HPDE6-E6E7 (cell line): ENCODE results near the gene CLEC10A.
"Not testable (repeated sequence)": the region's sequence is repeated elsewhere in the genome, so short reads cannot be mapped to it uniquely, and the experiment has no call there.

Experiments used
- DNase-seq: peaks from one replicate; pipeline ENCODE4 v3.0.0; 2011; ENCODE audit warnings: missing footprints; ENCODE audit errors: extremely low spot score

CLEC10A gene

DNA sequence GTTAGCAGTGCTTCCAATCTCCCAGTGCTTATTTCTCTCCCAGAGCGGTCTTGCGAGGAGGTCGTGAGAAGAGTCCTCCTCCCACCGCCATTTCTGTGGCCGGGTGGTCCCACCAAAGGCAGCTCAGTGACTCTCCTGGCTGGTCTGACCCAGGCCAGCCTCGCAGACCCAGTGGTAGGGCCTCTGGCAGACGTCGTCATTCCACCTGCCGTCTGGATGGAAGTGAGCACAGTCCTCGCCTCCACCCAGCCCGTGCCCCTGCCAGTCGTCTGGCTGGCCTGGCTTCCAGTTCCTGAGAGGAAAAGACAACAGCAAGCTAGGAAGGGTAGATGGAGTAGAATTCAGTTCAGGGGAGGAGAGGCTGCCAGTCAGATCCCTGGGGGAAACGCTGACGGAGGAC is 5.1 kb downstream of the CLEC10A start:
- no peak for DNase-seq

DNA sequence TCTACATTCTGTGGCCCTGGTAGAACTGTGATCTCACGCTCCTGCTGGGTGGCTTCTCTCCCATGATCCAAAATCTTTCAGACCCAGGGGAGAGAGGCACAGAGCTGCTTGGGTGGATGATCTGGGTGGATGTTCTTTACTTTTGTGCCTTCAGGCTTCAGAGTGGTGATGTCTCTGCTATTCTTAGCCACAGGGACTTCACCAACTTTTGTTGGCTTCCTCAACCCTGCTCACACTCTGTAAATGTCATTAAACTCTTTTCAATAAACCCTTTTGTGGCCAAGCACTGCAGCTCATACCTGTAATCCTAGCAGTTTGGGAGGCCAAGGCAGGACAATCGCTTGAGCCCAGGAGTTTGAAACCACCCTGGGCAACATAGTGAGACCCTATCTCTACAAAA is 7.6 kb downstream of the CLEC10A start:
- no peak for DNase-seq

DNA sequence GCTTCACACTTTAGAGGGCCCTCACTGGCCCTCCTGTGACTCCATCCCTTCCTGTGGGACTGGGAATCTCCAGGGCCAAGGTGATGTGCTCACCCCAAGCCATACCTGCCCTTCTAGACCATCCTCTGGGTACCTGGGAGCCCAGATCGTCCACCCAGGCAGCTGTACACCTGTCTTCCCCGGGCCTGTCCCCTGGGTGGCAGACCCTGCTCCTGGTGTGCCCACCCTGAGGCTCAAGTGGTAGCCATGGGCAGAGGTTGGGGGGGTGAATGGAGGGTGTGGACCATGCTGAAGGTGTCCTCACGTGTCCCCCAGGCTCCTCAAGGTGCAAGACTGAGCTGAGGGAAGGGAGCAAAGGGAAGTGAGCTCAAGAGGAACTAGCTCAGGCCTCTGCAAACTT is 9.3 kb downstream of the CLEC10A start:
- DNase-seq = no peak

DNA sequence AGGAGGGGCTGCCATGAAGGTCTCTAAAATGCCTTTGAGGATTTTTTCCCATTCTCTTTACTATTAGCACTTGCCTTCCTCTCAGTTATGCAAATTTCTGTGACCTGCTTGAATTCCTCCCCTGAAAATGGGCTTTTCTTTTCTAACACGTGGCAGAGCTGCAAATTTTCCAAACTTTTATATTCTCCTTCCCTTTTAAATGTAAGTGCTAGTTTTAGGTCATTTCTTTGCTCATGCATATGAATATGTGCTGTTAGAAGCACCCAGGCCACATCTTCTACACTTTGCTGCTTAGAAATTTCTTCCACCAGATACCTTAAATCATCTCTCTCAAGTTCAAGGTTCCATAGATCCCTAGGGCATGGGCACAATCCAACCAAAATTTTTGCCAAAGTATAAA is 11.8 kb downstream of the CLEC10A start:
- DNase-seq = no peak

DNA sequence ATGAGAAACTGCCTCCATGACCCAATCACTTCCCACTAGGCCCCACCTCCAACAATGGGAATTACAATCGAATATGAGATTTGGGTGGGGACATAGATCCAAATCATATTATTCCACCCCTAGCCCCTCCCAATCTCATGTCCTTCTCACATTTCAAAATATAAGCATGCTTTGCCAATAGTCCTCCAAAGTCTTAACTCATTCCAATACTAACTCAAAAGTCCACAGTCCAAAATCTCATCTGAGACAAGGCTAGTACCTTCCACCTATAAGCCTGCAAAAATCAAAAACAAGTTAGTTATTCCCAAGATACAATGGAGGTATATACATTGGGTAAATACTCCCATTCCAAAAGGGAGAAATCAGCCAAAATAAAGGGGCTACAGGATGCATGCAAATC is 12.9 kb downstream of the CLEC10A start:
- no peak for DNase-seq

DNA sequence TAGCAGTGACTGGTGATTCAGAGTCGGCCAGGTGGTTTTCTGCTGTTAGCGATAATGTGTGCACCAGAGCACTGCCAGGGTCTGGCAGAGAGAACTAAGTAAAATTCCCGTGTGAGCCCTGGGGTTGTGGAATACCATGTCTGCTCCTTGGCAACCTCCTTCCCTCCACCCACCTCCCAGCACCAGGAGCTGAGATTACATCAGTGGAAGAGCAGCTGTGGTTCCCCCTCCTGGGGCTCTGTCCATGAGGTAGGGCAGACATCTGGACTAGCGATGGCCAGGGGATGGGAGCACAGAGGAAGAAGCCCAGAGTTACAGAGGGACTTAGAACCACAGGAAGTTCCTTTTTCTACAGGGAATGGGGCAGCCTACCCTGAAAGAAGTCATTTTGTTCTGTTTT is 15.8 kb downstream of the CLEC10A start:
- DNase-seq = no peak

DNA sequence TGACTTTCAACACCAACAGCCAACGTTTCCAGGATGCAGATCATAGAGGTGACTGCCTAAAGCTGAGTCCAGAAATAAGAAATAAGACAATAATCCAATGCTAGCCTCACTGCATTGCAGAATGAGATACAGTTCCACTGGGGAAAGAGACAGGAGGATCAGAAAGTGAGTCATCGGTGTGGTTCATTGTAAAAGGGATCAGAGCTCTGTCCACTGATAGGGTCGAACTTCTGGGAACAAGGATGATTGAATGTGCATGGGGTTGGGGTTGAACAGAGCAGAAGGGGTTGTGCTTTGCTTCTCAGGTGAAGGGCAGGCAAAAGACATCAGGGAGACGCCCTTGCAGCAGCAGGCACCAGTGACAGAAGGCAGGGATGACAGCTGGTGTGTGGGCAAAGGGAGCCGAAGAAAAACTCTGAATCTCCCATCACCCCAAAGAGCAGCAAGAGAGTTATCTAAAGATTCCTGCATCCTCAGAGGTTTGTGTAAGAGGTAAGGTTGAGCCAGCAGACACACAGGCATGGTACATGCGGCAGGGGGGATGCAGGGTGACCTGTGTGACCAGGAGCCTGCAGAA is 16.4 kb downstream of the CLEC10A start:
- no peak for DNase-seq

DNA sequence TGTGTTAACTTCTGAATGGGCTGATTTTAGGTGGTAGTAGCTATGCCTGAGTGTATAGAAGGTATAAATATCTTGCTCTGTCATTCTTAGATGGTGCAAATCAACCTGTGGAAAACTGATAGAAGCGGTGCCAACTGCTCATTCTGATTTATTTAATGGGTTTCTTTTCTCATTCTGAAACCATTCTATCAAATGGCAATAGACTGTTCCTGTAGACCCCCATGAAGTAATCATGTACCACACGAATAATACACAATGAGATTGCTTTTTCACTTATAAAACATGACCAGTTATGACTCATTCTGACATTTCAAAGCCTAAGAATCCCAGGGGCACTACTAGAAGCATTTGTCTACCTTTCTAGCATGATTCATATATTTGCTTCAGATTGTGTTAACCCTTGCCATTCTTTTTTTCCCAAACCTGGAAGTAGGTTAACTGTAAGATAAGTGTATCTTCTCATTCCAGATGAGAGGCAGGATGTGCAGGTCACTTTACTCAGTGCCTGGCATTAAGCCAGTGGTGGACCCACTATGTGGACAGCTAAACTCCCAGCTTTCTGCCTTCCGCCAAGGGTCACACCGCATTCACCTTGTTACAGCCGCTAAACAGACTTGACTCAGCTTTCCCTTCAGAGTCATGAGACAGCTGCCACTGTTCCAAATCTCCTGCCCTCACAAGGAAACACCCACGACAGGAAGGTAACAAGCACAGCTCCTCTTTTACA is 19.7 kb downstream of the CLEC10A start:
- DNase-seq = peak; percentile 87

DNA sequence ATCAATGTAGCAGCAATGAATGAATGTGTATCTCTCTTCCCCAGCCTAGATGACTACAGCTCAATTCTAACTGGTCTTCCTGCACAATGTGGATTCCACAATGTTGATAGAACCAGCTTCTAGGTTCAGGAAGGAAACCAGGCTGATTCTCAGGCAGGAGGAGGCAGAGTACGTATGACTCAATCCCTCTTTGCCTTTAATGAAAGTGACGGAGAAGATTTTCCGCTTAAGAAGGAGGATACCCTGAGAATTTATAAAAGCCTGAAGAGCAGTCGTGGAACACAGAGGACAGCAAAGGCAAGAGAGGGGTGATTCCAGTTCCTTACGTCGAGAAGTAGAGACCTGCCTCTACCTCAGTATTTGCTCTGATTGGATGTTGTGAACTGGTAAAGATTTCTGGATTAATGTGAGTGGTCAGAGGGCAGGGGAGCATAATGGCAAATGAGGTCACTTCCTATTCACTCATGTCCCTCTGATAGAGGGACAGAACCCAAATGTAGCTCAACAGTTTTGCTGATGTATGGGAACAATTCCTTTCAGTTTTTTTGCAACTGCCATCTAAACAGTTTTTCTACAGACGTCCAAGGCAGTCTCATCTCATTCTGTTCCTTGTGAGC is 21.1 kb downstream of the CLEC10A start:
- DNase-seq = no peak

DNA sequence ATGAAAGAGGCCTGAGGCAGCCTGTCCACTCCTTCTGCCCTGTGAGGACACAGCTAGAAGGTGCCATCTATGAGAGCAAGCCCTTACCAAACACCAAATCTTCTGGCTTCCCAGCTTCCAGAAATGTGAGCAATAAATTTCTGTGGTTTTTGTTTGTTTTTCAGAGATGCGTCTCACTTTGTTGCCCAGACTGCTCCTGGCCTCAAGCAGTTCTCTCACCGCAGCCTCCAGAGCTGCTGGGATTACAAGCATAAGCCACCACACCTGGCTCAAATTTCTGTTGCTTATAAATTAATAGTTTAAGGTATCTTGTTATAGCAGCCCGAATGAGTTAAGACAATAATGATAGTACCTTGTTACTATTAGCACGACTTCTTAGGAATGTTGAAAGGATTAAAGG is 23.7 kb downstream of the CLEC10A start:
- DNase-seq = no peak

DNA sequence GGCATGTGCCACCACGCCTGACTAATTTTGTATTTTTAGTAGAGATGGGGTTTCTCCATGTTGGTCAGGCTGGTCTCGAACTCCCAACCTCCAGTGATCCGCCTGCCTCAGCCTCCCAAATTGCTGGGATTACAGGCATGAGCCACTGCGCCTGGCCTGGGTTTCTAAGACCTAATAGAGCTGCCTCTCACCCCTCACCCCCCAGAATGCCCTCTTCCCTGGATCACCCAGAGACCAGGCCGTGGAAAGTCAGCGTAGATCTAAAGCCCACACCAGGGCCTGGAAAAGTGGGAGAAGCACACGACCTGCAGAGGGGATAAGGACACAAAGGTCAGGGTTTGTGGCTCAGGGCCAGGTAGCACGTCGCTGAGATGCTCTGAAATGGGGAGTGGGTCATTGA is 29.5 kb downstream of the CLEC10A start:
- not testable (repeated sequence) for DNase-seq

DNA sequence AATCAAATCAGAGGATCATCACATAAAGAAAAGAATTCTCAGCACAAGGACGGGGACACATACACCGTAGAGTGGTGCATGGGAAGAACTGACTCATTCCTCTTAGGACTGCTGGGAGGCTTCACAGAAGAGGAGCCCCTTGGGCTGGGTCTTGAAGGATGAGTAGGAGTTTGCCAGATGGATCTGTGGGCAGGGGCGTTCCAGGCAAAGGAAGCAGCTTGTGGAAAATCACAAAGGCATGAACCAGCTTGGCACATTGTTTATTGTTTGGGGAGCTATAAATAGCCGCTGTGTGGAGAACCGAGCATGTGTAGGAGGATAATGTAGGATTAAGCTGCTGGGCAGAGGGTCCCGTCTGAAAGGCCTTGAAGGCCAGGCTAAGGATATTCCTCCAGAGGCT is 31.1 kb downstream of the CLEC10A start:
- DNase-seq = no peak

DNA sequence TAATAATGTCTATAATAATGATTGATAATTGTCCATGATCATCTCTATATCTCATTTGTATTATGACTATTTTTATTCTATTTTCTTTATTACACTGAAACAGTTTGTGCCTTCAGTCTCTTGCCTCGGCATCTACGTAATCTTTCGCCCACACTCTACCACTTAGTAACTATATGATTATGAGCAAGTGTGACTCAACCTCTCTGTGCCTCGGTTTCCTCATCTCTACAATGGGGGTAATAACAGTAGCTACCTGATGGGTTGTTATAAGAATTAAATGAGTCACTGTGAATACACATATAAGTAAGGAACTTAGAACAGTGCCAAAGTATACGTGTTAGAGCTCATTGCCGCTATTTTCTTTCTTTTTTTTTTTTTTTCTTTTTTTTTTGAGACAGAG is 32.5 kb downstream of the CLEC10A start:
- DNase-seq = no peak

DNA sequence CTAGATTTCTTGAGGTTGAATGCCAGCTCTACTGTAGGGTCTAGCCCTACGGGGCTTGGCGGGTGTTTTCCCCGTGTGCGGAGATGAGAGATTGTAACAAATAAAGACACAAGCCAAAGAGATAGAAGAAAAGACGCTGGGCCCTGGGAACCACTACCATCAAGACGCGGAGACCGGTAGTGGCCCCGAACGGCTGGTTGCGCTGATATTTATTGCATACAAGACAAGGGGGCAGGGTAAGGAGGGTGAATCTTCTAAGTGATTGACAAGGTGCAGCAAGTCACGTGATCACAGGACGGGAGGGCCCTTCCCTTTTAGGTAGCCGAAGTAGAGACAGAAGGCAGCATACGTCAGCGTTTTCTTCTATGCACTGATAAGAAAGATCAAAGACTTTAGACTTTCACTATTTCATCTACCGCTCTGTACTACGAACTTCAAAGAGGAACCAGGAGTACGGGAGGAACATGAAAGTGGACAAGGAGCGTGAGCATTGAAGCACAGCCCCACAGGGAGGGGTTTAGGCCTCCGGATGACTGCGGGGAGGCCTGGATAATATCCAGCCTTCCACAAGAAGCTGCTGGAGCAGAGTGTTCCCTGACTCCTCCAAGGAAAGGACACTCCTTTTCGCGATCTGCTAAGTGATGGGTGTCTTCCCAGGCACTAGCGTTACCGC is 33.2 kb downstream of the CLEC10A start:
- not testable (repeated sequence) for DNase-seq

DNA sequence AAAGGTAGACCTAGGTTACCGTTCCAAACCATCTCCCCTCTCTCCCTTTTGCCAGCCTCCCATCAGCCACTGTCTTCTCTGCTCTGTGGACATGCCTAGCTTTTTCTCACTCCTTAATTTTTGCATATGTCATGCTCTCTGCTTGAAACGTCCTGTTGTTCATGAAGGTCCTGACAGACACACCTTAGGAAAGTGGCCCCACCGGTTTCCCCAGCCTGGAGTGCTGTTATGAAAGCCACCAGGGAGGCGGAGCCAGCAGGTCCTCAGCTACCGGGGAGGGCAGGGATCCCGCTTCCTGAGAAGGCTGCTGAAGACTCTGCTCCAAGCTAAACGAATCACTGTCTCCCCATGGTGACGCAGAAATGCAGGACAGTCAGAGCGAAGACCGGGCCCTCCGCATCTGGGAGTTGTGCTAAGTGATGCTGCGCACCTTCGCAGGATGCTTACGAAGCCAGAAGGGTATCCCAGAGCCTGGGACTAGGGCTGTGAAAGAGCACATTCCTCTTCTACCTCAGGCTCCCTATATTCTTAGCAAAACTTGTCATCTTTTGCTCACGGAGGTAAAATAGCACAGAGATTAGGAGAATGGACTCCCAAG is 33.8 kb downstream of the CLEC10A start:
- peak; percentile 70 for DNase-seq

DNA sequence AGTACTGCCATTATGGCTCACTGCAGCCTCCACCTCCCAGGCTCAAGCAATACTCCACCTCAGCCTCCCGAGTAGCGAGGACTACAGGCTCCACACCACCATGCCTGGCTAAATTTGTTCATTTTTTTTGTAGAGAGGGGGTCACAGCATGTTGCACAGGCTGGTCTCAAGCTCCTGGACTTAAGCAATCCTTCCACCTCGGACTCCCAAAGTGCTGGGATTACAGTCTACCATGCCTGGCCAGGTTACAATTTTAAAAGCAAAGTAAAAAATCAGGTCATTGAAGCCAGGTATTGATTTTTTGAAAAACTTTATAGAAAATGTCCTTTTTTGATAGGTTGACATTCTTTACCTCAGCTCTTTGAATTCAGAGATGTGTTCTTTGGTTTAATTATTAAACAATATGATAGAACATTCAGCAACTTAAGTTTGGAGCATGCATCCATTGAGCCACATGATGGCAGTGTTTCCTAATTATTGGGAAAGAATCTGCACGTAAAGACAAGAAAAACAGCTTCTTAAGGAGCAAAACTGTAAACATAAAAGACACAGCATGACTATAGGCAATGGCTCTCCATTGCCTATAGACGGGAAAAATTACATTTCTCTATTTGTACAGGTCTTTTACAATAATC is 34.4 kb downstream of the CLEC10A start:
- no peak for DNase-seq

DNA sequence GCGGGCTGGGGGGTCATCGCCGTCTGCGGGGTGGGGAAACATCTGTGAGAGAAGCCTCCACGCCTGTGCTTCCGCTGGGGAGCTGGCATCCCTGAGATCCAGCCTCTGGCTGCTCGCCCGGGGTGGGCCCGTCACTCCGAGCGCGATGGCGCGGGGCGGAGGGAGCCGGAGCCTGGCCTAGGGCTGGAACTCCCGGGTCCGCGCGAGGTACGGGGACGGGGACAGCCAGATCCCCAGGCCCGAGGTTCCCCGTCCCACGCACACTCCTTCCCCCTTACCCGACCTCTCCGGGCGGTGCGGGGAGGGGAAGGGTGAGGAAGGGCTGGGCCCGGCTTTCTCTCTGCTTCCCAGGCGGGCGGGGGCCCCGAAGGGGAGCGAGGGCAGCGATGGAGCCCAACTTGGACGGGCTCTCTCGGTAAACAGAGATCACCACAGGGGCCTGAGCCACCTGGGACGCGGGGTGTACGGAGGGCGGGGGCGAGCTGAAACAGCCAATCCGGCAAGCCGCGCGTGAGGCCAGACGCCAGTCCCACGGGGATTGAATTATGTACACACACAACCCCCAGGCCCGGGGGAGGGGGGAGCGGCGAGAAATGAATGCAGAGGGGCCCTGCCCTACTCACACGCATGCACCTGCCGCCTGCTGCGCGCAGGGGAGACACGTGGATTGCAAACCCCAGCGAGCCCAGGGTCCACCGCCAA is 36.4 kb downstream of the CLEC10A start, which contains the start of gene SLC16A11:
SLC16A11 (minus strand) TSS at position 596 of the 702 bp plus-strand sequence; CDS start at position 17, 579 bp downstream.
- no peak for DNase-seq

DNA sequence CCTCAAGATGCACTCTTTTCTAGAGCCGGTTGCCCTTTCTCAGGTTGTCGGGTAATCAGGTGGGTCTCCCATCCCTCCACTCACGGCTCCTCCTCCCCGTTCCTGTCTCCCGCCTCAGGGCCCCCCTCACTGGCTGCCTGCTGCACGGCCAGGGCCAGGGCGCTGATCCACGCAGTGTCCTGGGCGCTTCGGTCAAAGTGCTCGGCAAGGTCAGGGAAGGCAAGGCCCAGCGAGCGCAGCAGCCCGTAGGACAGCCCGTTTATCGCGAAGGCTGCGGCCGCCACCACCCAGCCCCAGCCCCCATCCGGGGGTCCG is 36.9 kb downstream of the CLEC10A start:
- no peak for DNase-seq

DNA sequence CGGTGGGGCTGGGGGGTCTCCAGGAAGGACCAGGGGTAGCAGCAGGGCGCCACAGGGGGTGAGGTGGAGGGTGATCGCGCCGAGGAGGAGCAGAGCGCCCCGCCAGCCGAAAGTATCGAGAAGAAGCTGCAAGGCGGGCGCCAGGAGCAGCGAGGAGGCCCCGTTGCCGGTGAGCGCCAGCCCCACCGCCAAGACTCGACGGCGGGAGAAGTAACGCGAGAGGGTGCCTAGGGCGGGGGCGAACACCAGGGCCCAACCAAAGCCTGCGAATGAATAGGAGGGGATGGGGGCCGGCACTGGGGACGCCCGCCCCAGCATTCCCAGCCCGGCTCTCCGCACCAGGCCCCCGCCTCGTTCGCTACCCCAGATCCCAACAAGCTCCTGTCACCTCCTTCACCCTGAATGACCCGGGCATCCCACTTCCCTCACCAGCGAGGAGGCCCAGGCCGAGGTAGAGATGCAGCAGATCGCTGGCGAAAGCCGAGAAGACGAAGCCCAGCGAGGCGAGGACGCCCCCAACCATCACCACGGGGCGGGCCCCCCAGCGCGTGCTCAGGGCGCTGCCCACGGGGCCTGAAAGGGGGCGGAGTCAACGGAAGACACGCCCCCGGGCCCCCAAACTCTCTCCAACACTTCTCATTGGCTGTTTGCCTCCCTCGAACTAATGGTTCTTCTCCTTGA is 37.4 kb downstream of the CLEC10A start:
- no peak for DNase-seq

DNA sequence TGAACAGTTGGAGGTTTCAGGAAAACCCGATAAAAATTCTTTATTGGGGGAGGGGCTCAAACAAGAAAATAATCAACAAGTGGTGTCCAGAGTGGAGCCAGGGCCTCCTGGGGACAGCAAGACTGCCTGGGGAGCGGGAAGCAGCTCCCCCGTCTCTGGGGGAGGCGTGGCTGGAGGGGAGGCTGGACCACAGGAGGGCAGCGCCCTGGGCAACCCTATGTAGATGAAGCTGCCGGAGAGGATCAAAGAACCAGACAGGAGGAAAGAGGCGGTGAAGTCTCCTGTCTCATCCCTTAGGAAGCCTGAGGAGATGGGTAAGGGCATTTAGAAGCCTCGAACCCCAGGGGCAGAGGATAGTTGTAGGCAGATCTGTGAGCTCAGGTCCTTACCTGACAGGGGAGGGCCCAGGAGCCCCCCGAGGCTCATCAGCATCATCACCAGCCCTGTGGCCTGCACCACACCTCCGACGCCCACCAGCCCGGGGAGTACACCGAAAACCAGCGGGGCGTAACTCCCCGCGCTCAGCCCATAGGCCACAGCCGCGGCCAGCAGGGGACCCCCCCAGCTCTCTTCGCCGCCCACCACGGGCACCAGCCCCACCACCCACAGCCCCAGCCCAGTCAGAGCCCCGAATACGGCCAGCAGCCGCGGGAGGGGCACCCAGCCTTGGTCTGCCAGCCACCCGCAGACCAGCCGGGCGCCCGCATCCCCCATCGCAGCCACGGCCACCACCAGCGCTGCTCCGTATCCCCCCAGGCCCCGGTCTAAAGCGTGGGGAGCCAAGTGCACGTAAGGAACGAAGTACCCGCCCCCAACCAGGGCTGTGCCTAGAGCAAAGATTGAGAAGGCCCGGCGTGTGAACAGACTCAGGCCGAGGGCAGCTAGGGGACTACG is 38.2 kb downstream of the CLEC10A start:
- DNase-seq = no peak
